HCT116 (cell line): Measurements from ENCODE around the gene DHRS2. TPM values are rescaled to one million over a fixed set of nuclear protein-coding genes. Genes with fewer than 3 reads are reported as not detected.

Source experiments
- ATAC-seq: fragments of 200-7000 bp; cut with Tn5 transposase; 2 replicates; pipeline ENCODE4 v1.9.1; 2020; ENCODE audit warnings: mild to moderate bottlenecking, moderate library complexity
- BruUV-seq: library from RNA; stranded (reverse); fragments of 400-500 nt; replicated peaks from 2 replicates; lab custom pipeline; 2021; lab: Mats Ljungman, UMichigan
- CTCF ChIA-PET: fragments of 300-600 bp; sonication (Branson Sonifier 250); formaldehyde crosslinking; loops from one replicate; lab custom pipeline; 2021; ENCODE audit warnings: antibody characterized with exemption; lab: Charles Lee
- POLR2A ChIA-PET: fragments of 300-600, 350-600 bp; sonication (Branson Sonifier 250); formaldehyde crosslinking; loops from one replicate; lab custom pipeline; 2021; ENCODE audit warnings: antibody characterized with exemption; lab: Charles Lee
- RAD21 ChIA-PET, 2 experiments: fragments of 300-600 bp; sonication (Branson Sonifier 250); formaldehyde crosslinking; loops; one replicate each; lab custom pipeline; 2023; ENCODE audit warnings: low total read pairs in 2 of 2; ENCODE audit not compliant: uncharacterized antibody in 2 of 2, unreplicated experiment in 2 of 2, low non-redundant PET in 1 of 2; lab: Charles Lee
- DNase-seq: peaks from one replicate; pipeline ENCODE4 v3.0.0-alpha.2; 2010; ENCODE audit warnings: low read depth, low spot score
- H2AFZ ChIP-seq: fragments of 200-600 bp; shearing (Covaris generic), sonication (generic); 2 replicates; pipeline ENCODE4 v1.6.1; 2017; ENCODE audit warnings: low read depth, mixed run types, mixed read lengths, antibody characterized with exemption, low read length; ENCODE audit not compliant: poor library complexity, severe bottlenecking
- H3K27ac ChIP-seq: 2 replicates; pipeline ENCODE4 v1.5.1; 2012; ENCODE audit warnings: low read depth, low read length
- H3K27me3 ChIP-seq: fragments of 200-600 bp; sonication (generic); 2 replicates; pipeline ENCODE4 v1.6.1; 2016; ENCODE audit warnings: mixed run types, low read length, mixed read lengths; ENCODE audit not compliant: insufficient read depth
- H3K36me3 ChIP-seq, 2 experiments: fragments of 200-500 bp in 1 of 2; fragments of 200-600 bp in 1 of 2; sonication (Bioruptor generic) in 1 of 2; sonication (generic) in 1 of 2; 2 replicates each; pipeline versions ENCODE4 v1.5.1 to v1.6.1; 2014 to 2016; ENCODE audit warnings: low read length in 2 of 2, inconsistent platforms in 1 of 2, mixed read lengths in 1 of 2, mixed run types in 1 of 2; ENCODE audit not compliant: insufficient read depth in 2 of 2, control insufficient read depth in 1 of 2
- H3K4me1 ChIP-seq, 2 experiments: fragments of 200-600 bp in 1 of 2; sonication (generic) in 1 of 2; 2 replicates each; pipeline versions ENCODE4 v1.5.1 to v1.6.1; 2012 to 2017; ENCODE audit warnings: low read length in 2 of 2, inconsistent platforms in 1 of 2, mild to moderate bottlenecking in 1 of 2, mixed read lengths in 1 of 2, mixed run types in 1 of 2, moderate library complexity in 1 of 2; ENCODE audit not compliant: insufficient read depth in 2 of 2, control insufficient read depth in 1 of 2
- H3K4me2 ChIP-seq: fragments of 200-600 bp; sonication (generic); 2 replicates; pipeline ENCODE4 v1.6.1; 2017; ENCODE audit warnings: mixed run types, low read length, mixed read lengths
- H3K4me3 ChIP-seq, 2 experiments: fragments of 200-600 bp in 1 of 2; sonication (generic) in 1 of 2; replicated peaks in 1 of 2; 2 replicates each; pipeline ENCODE4 v1.5.1; 2011 to 2016; ENCODE audit warnings: low read length in 2 of 2, control low read depth in 1 of 2, low read depth in 1 of 2, mild to moderate bottlenecking in 1 of 2, mixed read lengths in 1 of 2, mixed run types in 1 of 2
- H3K79me2 ChIP-seq: fragments of 200-600 bp; sonication (generic); 2 replicates; pipeline ENCODE4 v1.6.1; 2017; ENCODE audit warnings: mild to moderate bottlenecking, mixed run types, low read length, moderate library complexity, mixed read lengths; ENCODE audit not compliant: insufficient read depth
- H3K9ac ChIP-seq: fragments of 200-600 bp; sonication (generic); 2 replicates; pipeline ENCODE4 v1.6.1; 2016; ENCODE audit warnings: low read length, mixed read lengths
- H3K9me2 ChIP-seq: fragments of 200-600 bp; sonication (generic), shearing (Covaris generic); 2 replicates; pipeline ENCODE4 v1.6.1; 2017; ENCODE audit warnings: mixed run types, mild to moderate bottlenecking, moderate library complexity; ENCODE audit not compliant: insufficient read depth
- H3K9me3 ChIP-seq, 2 experiments: fragments of 200-500 bp in 1 of 2; fragments of 200-600 bp in 1 of 2; sonication (Bioruptor generic) in 1 of 2; sonication (generic) in 1 of 2; 2 replicates each; pipeline ENCODE4 v1.6.1; 2014 to 2017; ENCODE audit warnings: low read length in 2 of 2, mixed read lengths in 2 of 2, inconsistent platforms in 1 of 2, low read depth in 1 of 2, mild to moderate bottlenecking in 1 of 2, mixed run types in 1 of 2, moderate library complexity in 1 of 2; ENCODE audit not compliant: control insufficient read depth in 1 of 2, insufficient read depth in 1 of 2
- H4K20me1 ChIP-seq: fragments of 200-600 bp; sonication (generic), shearing (Covaris generic); 2 replicates; pipeline ENCODE4 v1.6.1; 2017; ENCODE audit warnings: mixed run types, mild to moderate bottlenecking, moderate library complexity; ENCODE audit not compliant: insufficient read depth
- ATF3 ChIP-seq: IDR thresholded peaks from 2 replicates; pipeline ENCODE4 v1.6.1; 2012
- CEBPB ChIP-seq: IDR thresholded peaks from 2 replicates; pipeline ENCODE4 v1.6.1; 2012; ENCODE audit warnings: low read depth
- ELF1 ChIP-seq: IDR thresholded peaks from 2 replicates; pipeline ENCODE4 v1.6.1; 2012; ENCODE audit warnings: low read depth, borderline replicate concordance
- EZH2 ChIP-seq: fragments of 200-600 bp; sonication (generic); IDR thresholded peaks from 2 replicates; pipeline ENCODE4 v1.6.1; 2017; ENCODE audit warnings: antibody characterized with exemption, mixed run types
- JUND ChIP-seq: IDR thresholded peaks from 2 replicates; pipeline ENCODE4 v1.6.1; 2012
- MAX ChIP-seq: IDR thresholded peaks from 2 replicates; pipeline ENCODE4 v1.6.1; 2012
- POLR2A ChIP-seq: IDR thresholded peaks from 2 replicates; pipeline ENCODE4 v1.7.0; 2011; ENCODE audit warnings: borderline replicate concordance; ENCODE audit not compliant: insufficient read depth, insufficient read length; ENCODE audit errors: extremely low read depth
- POLR2AphosphoS5 ChIP-seq: IDR thresholded peaks from 2 replicates; pipeline ENCODE4 v1.6.1; 2011; ENCODE audit warnings: mild to moderate bottlenecking, low read depth, low read length, moderate library complexity
- RAD21 ChIP-seq: IDR thresholded peaks from 2 replicates; pipeline ENCODE4 v1.6.1; 2012; ENCODE audit warnings: low read depth, mild to moderate bottlenecking
- SRF ChIP-seq: IDR thresholded peaks from 2 replicates; pipeline ENCODE4 v1.6.1; 2012; ENCODE audit warnings: low read depth
- YY1 ChIP-seq: IDR thresholded peaks from 2 replicates; pipeline ENCODE4 v1.6.1; 2011; ENCODE audit warnings: low read length, low read depth, moderate library complexity, mild to moderate bottlenecking; ENCODE audit not compliant: insufficient replicate concordance; ENCODE audit errors: extremely low read depth
- ZNF274 ChIP-seq: fragments of 200-500 bp; sonication (Bioruptor generic); IDR thresholded peaks from 2 replicates; pipeline ENCODE4 v1.6.1; 2014; ENCODE audit warnings: mild to moderate bottlenecking, low read depth, low read length, inconsistent platforms
- intact Hi-C: fragments of 100-400 bp; cut with micrococcal nuclease; formaldehyde crosslinking; loops from 2 replicates; pipeline ENCODE4 v1.10.0; 2022
- total RNA-seq: library from RNA; stranded (reverse); gene quantifications from one replicate; pipeline ENCODE4 v1.2.1, GENCODE V29; 2021; ENCODE audit not compliant: unreplicated experiment

The DHRS2 gene
- total RNA-seq, 1 experiment from 2014 or later = 10.0 TPM

GRCh38 chr14:23641915-23642588 lies 5.9 kb downstream of the DHRS2 start:
- RAD21 ChIA-PET = no interaction called here
- Histone ChIP-seq H3K4me3 (no peak overlapping the region), H3K9ac (no peak overlapping the region), H3K4me2 (no peak overlapping the region), H3K4me1 (peaks cover 17% of the 10 kb centered on the region in 2 experiments), H3K9me3 (no peaks in the 10 kb centered on the region), H4K20me1 (no peaks in the 10 kb centered on the region), H3K27ac (no peak overlapping the region), H3K79me2 (no peaks in the 10 kb centered on the region), H3K27me3 (no peaks in the 10 kb centered on the region), H2AFZ (no peak overlapping the region), H3K9me2 (no peaks in the 10 kb centered on the region), H3K36me3 (no peaks in the 10 kb centered on the region)
- BruUV-seq = no TSS peak
- DNase-seq (no peak), ATAC-seq (no peak)
- intact Hi-C loops = no loop called here
- CTCF ChIA-PET = interaction anchor here (1.0 to 3.1 kb wide), 4 partner anchors 10 to 268 kb away, joined by 3 to 22 read pairs (median 5); no protein-coding TSS in a partner anchor
- POLR2A ChIA-PET = interaction anchor here (1.0 kb wide), 1 partner anchor 10 kb away, joined by 3 read pairs; no protein-coding TSS in a partner anchor
- TF ChIP-seq JUND = no peak
- no peak for TF ChIP-seq ATF3
- TF ChIP-seq EZH2 = no peak
- no peak for TF ChIP-seq ZNF274
- TF ChIP-seq MAX = no peak
- TF ChIP-seq POLR2A = no peak
- no peak for TF ChIP-seq YY1
- no peak for TF ChIP-seq POLR2AphosphoS5
- no peak for TF ChIP-seq RAD21
- no peak for TF ChIP-seq ELF1
- TF ChIP-seq CEBPB = no peak
- no peak for TF ChIP-seq SRF
- TF ChIP-seq, all 23 proteins: peak for 0
